H1 (cell line): ENCODE data around the gene KBTBD13. TPM values are rescaled to one million over a fixed set of nuclear protein-coding genes. Genes with fewer than 3 reads are reported as not detected.

Source experiments
- CTCF ChIA-PET: fragments of 300-600 bp; sonication (Branson Sonifier 250); formaldehyde crosslinking; loops from one replicate; lab custom pipeline; 2021; ENCODE audit not compliant: partially characterized antibody; lab: Charles Lee
- POLR2A ChIA-PET: fragments of 300-600 bp; sonication (Branson Sonifier 250); formaldehyde crosslinking; loops from one replicate; lab custom pipeline; 2021; ENCODE audit warnings: inconsistent platforms; ENCODE audit not compliant: partially characterized antibody; lab: Charles Lee
- DNase-seq, 2 experiments: peaks; one replicate each; pipeline versions ENCODE4 v3.0.0 to v3.0.0-alpha.2; 2010 to 2022; ENCODE audit warnings: low spot score in 2 of 2, low read depth in 1 of 2, mixed read lengths in 1 of 2
- FAIRE-seq: peaks from 2 replicates; lab custom pipeline; 2011; peaks lifted over from hg19 to GRCh38; lab: Jason Lieb, UNC
- H2AFZ ChIP-seq: 2 replicates; pipeline ENCODE4 v1.8.1; 2012; ENCODE audit warnings: low read length, inconsistent platforms
- H2AK5ac ChIP-seq: 2 replicates; pipeline ENCODE4 v1.6.1; 2013; ENCODE audit warnings: low read depth, low read length
- H2BK120ac ChIP-seq: replicated peaks from 2 replicates; pipeline ENCODE3; 2013; ENCODE audit warnings: low read depth, low read length, inconsistent platforms
- H2BK12ac ChIP-seq: 2 replicates; pipeline ENCODE4 v1.6.1; 2013; ENCODE audit warnings: low read depth, low read length
- H2BK15ac ChIP-seq: 2 replicates; pipeline ENCODE4 v1.6.1; 2013; ENCODE audit warnings: low read length
- H2BK20ac ChIP-seq: 2 replicates; pipeline ENCODE4 v1.6.1; 2013; ENCODE audit warnings: low read length
- H2BK5ac ChIP-seq: 2 replicates; pipeline ENCODE4 v1.6.1; 2013; ENCODE audit warnings: low read depth, low read length
- H3K14ac ChIP-seq: 2 replicates; pipeline ENCODE4 v1.6.1; 2013; ENCODE audit warnings: inconsistent platforms; ENCODE audit not compliant: insufficient read length
- H3K18ac ChIP-seq: 2 replicates; pipeline ENCODE4 v1.6.1; 2013; ENCODE audit warnings: low read length; ENCODE audit errors: extremely low read depth
- H3K23ac ChIP-seq: 2 replicates; pipeline ENCODE4 v1.6.1; 2013; ENCODE audit warnings: inconsistent platforms; ENCODE audit not compliant: insufficient read length
- H3K23me2 ChIP-seq: 2 replicates; pipeline ENCODE4 v1.6.1; 2013; ENCODE audit warnings: low read depth, low read length
- H3K27ac ChIP-seq: 2 replicates; pipeline ENCODE4 v1.6.1; 2011; ENCODE audit warnings: low read depth, low read length, inconsistent platforms
- H3K27me3 ChIP-seq, 4 experiments: replicated peaks in 1 of 4; 1 replicate in 1 of 4; 2 replicates in 3 of 4; pipeline versions ENCODE4 v1.6.1 to v1.8.1; 2011 to 2013; ENCODE audit warnings: low read length in 3 of 4, mild to moderate bottlenecking in 3 of 4, inconsistent platforms in 2 of 4, mixed read lengths in 2 of 4, moderate library complexity in 1 of 4; ENCODE audit not compliant: control insufficient read depth in 3 of 4, insufficient read depth in 3 of 4; ENCODE audit errors: extremely low read depth in 1 of 4
- H3K36me3 ChIP-seq, 4 experiments: 2 replicates each; pipeline versions ENCODE4 v1.6.1 to v1.8.1; 2011 to 2013; ENCODE audit warnings: mild to moderate bottlenecking in 4 of 4, low read length in 3 of 4, moderate library complexity in 2 of 4, control low read depth in 1 of 4, inconsistent platforms in 1 of 4; ENCODE audit not compliant: insufficient read depth in 4 of 4, control insufficient read depth in 2 of 4
- H3K4ac ChIP-seq: replicated peaks from 2 replicates; pipeline ENCODE3; 2013; ENCODE audit warnings: low read length, low read depth, mixed read lengths, inconsistent platforms; ENCODE audit not compliant: insufficient read length
- H3K4me1 ChIP-seq, 4 experiments: replicated peaks in 1 of 4; 1 replicate in 1 of 4; 2 replicates in 3 of 4; pipeline versions ENCODE4 v1.6.1 to v1.8.1; 2011 to 2013; ENCODE audit warnings: low read length in 3 of 4, inconsistent platforms in 2 of 4, mixed read lengths in 1 of 4; ENCODE audit not compliant: insufficient read depth in 4 of 4, control insufficient read depth in 3 of 4
- H3K4me2 ChIP-seq, 2 experiments: 2 replicates each; pipeline versions ENCODE4 v1.6.1 to v1.8.1; 2011 to 2013; ENCODE audit warnings: low read depth in 2 of 2, low read length in 2 of 2, control low read depth in 1 of 2, inconsistent platforms in 1 of 2, mild to moderate bottlenecking in 1 of 2; ENCODE audit not compliant: insufficient read depth in 1 of 2
- H3K4me3 ChIP-seq, 4 experiments: fragments of 200-600, 300-600 bp in 1 of 4; sonication (generic), shearing (Covaris generic), sonication (Bioruptor Twin) in 1 of 4; 2 replicates each; pipeline versions ENCODE4 v1.5.1 to v1.8.1; 2011 to 2016; ENCODE audit warnings: low read length in 4 of 4, low read depth in 3 of 4, control low read depth in 2 of 4, inconsistent platforms in 2 of 4, mild to moderate bottlenecking in 2 of 4, mixed read lengths in 1 of 4, moderate library complexity in 1 of 4; ENCODE audit not compliant: insufficient read depth in 2 of 4; ENCODE audit errors: extremely low read depth in 1 of 4
- H3K56ac ChIP-seq: replicated peaks from 2 replicates; pipeline ENCODE3; 2013; ENCODE audit warnings: low read depth, mild to moderate bottlenecking, mixed read lengths, low read length, inconsistent platforms; ENCODE audit not compliant: insufficient read length
- H3K79me1 ChIP-seq: 2 replicates; pipeline ENCODE4 v1.6.1; 2013; ENCODE audit warnings: low read depth, low read length, control low read depth
- H3K79me2 ChIP-seq, 2 experiments: 2 replicates each; pipeline versions ENCODE4 v1.6.1 to v1.8.1; 2012 to 2013; ENCODE audit warnings: low read length in 2 of 2, mild to moderate bottlenecking in 2 of 2, inconsistent platforms in 1 of 2; ENCODE audit not compliant: insufficient read depth in 2 of 2, control insufficient read depth in 1 of 2
- H3K9ac ChIP-seq, 4 experiments: replicated peaks in 1 of 4; 1 replicate in 1 of 4; 2 replicates in 3 of 4; pipeline versions ENCODE4 v1.6.1 to v1.8.1; 2011 to 2013; ENCODE audit warnings: low read depth in 3 of 4, low read length in 3 of 4, control low read depth in 2 of 4, mild to moderate bottlenecking in 2 of 4, moderate library complexity in 2 of 4, inconsistent platforms in 1 of 4; ENCODE audit errors: extremely low read depth in 1 of 4
- H3K9me3 ChIP-seq, 2 experiments: 2 replicates each; pipeline versions ENCODE4 v1.6.1 to v1.8.1; 2012 to 2013; ENCODE audit warnings: mild to moderate bottlenecking in 2 of 2, moderate library complexity in 2 of 2, control low read depth in 1 of 2, inconsistent platforms in 1 of 2, low read depth in 1 of 2, low read length in 1 of 2, mixed read lengths in 1 of 2; ENCODE audit not compliant: insufficient read depth in 2 of 2
- H4K20me1 ChIP-seq, 2 experiments: replicated peaks in 1 of 2; 2 replicates each; pipeline versions ENCODE3 to v1.8.1; 2011 to 2013; ENCODE audit warnings: inconsistent platforms in 2 of 2, low read length in 2 of 2, mild to moderate bottlenecking in 1 of 2; ENCODE audit not compliant: insufficient read depth in 2 of 2, control insufficient read depth in 1 of 2
- H4K5ac ChIP-seq: 2 replicates; pipeline ENCODE4 v1.6.1; 2013; ENCODE audit warnings: low read length, low read depth, mixed read lengths, inconsistent platforms; ENCODE audit not compliant: insufficient read length
- H4K8ac ChIP-seq: 2 replicates; pipeline ENCODE4 v1.8.0; 2013; ENCODE audit warnings: mild to moderate bottlenecking, moderate library complexity, low read length, inconsistent platforms; ENCODE audit not compliant: insufficient read depth; ENCODE audit errors: extremely low read depth
- H4K91ac ChIP-seq: replicated peaks from 2 replicates; pipeline ENCODE3; 2013; ENCODE audit warnings: low read length, mixed read lengths, inconsistent platforms; ENCODE audit not compliant: insufficient read length
- ATF2 ChIP-seq: IDR thresholded peaks from 2 replicates; pipeline ENCODE4 v1.6.1; 2012; ENCODE audit warnings: low read length, inconsistent platforms
- CHD1 ChIP-seq: IDR thresholded peaks from 2 replicates; pipeline ENCODE4 v1.6.1; 2012; ENCODE audit warnings: low read depth, low read length, improper control_type of control experiment
- CREB1 ChIP-seq: IDR thresholded peaks from 2 replicates; pipeline ENCODE4 v1.6.1; 2012; ENCODE audit warnings: inconsistent platforms
- KDM4A ChIP-seq: IDR thresholded peaks from one replicate; pipeline ENCODE4 v1.7.1; 2012; ENCODE audit warnings: low read depth, mild to moderate bottlenecking, moderate library complexity, low read length, inconsistent platforms; ENCODE audit not compliant: severe bottlenecking
- MAFK ChIP-seq: IDR thresholded peaks from 2 replicates; pipeline ENCODE4 v1.6.1; 2012; ENCODE audit warnings: low read depth, mild to moderate bottlenecking, improper control_type of control experiment, low read length
- NRF1 ChIP-seq: IDR thresholded peaks from 2 replicates; pipeline ENCODE4 v1.6.1; 2011; ENCODE audit warnings: mild to moderate bottlenecking, low read depth, low read length, improper control_type of control experiment
- RXRA ChIP-seq: IDR thresholded peaks from 2 replicates; pipeline ENCODE4 v1.6.1; 2011; ENCODE audit warnings: low read depth, mild to moderate bottlenecking, low read length, moderate library complexity; ENCODE audit not compliant: insufficient read depth
- SIN3A ChIP-seq, 2 experiments: IDR thresholded peaks in 1 of 2; conservative IDR thresholded peaks in 1 of 2; 2 replicates each; pipeline ENCODE4 v1.6.1; 2011 to 2012; ENCODE audit warnings: low read length in 2 of 2, improper control_type of control experiment in 1 of 2, low read depth in 1 of 2, mild to moderate bottlenecking in 1 of 2
- SP2 ChIP-seq: IDR thresholded peaks from 2 replicates; pipeline ENCODE4 v1.6.1; 2012; ENCODE audit warnings: mild to moderate bottlenecking, low read length, inconsistent platforms
- YY1 ChIP-seq: IDR thresholded peaks from 2 replicates; pipeline ENCODE4 v1.6.1; 2011; ENCODE audit warnings: low read depth, mild to moderate bottlenecking, low read length
- WGBS, 2 experiments: shearing (Covaris generic) in 1 of 2; methylation state at CpG; one replicate each; pipeline versions ENCODE4 v1.1.6 to v1.1.7; 2013 to 2015; ENCODE audit warnings: low lambda C conversion rate in 2 of 2, mixed read lengths in 2 of 2, inconsistent platforms in 1 of 2, low coverage in 1 of 2, missing lambda C conversion rate in 1 of 2; ENCODE audit not compliant: insufficient replicate concordance in 2 of 2, insufficient coverage in 1 of 2, insufficient read length in 1 of 2; ENCODE audit errors: extremely low coverage in 1 of 2, missing lambda C conversion rate in 1 of 2; 5-methylcytosine and 5-hydroxymethylcytosine counted together
- polyA plus RNA-seq, 7 experiments: library from polyadenylated mRNA; depleted of rRNA in 3 of 7; stranded (reverse) in 5 of 7; unstranded in 2 of 7; fragments of >200 nt in 5 of 7; fragments of 200-250 nt in 2 of 7; gene quantifications; 1 replicate in 5 of 7; 2 replicates in 1 of 7; 4 replicates in 1 of 7; pipeline versions ENCODE4 v1.2.1 to v1.2.3, GENCODE V29; 2011 to 2013; ENCODE audit warnings: missing spikeins in 2 of 7, mixed read lengths in 2 of 7
- total RNA-seq: library from RNA; stranded (reverse); fragmentation: NEBNext Ultra II Directional; extraction: Animal tissue kit (Norgen Biotek cat#: 25700); gene quantifications from 2 replicates; pipeline ENCODE4 v1.2.1, GENCODE V29; 2021

KBTBD13 gene
- total and polyA plus RNA-seq, 2 of the 8 experiments (the other 6 are each of a cell fraction or from before 2014, with no cell fraction given): not detected

GRCh38 chr15:65058394-65059368 lies 17.9 kb upstream of the KBTBD13 start:
- CTCF ChIA-PET: interaction anchor here (0.9 to 33.2 kb wide), 7 partner anchors 4 to 62 kb away, joined by 3 to 1213 read pairs (median 5); partner anchors contain the start of genes KBTBD13, RASL12 and SLC51B
- no peak overlapping the region for H2BK12ac ChIP-seq
- 89% methylated on average over 16 of the region's 16 CpGs; no CpG with 5 or more reads in 1 of the 2 experiments for WGBS, 2 experiments
- TF ChIP-seq YY1: no peak
- TF ChIP-seq CREB1: no peak
- no peak for TF ChIP-seq RXRA
- TF ChIP-seq SIN3A (conservative IDR thresholded peaks at IDR 0.05 in 1 of 2, IDR thresholded peaks at IDR 0.05 in 1 of 2; ENCODE audit: low read depth in 1 of 2, low read length in 2 of 2): no peak
- TF ChIP-seq KDM4A: no peak
- TF ChIP-seq NRF1: no peak
- no peak for TF ChIP-seq MAFK
- no peak for TF ChIP-seq ATF2
- TF ChIP-seq SP2: no peak
- no peak for TF ChIP-seq CHD1

More at GRCh38 chr15:65058394-65059368, 17.9 kb upstream of the KBTBD13 start:
- DNase-seq (no peak), FAIRE-seq (no peak)
- Histone ChIP-seq H3K27me3 (no peaks in the 10 kb centered on the region; a peak in 1 of 7 replicates), H2BK15ac (no peak overlapping the region), H3K4me1 (no peaks in the 10 kb centered on the region), H3K18ac (no peak overlapping the region), H3K4me3 (no peak overlapping the region), H4K8ac (no peak overlapping the region), H3K23ac (no peak overlapping the region), H3K9ac (no peak overlapping the region), H2BK5ac (no peak overlapping the region), H4K91ac (no peak overlapping the region), H2AFZ (no peak overlapping the region), H3K79me1 (no peaks in the 10 kb centered on the region), H3K14ac (no peak overlapping the region), H3K79me2 (no peaks in the 10 kb centered on the region), H2BK20ac (no peak overlapping the region), H3K9me3 (no peaks in the 10 kb centered on the region), H3K4ac (no peak overlapping the region), H3K4me2 (no peak overlapping the region), H3K27ac (no peak overlapping the region), H4K20me1 (no peaks in the 10 kb centered on the region), H3K23me2 (no peaks in the 10 kb centered on the region), H2AK5ac (no peak overlapping the region), H3K36me3 (no peaks in the 10 kb centered on the region; a peak in 1 of 8 replicates), H2BK120ac (no peak overlapping the region), H4K5ac (no peak overlapping the region), H3K56ac (no peak overlapping the region)
- POLR2A ChIA-PET: interaction anchor here (1.4 kb wide), 1 partner anchor 9 kb away, joined by 3 read pairs; the partner anchor contains the start of gene RASL12
